GM19035 (cell line): ENCODE data around the gene RELCH.
A peak's percentile ranks its signal among the peaks of the same experiment; 100 is the strongest.

Experiments
- ATAC-seq: cut with Tn5 transposase; IDR thresholded peaks from one replicate; pipeline ENCODE4 v1.9.1; 2021; ENCODE audit not compliant: unreplicated experiment

Gene RELCH

GRCh38 chr18:62186499-62186773 lies 619 bp upstream of the RELCH start:
- ATAC-seq, result peak; percentile 2

- ATAC-seq, result peak; percentile 3
Measured at GRCh38 chr18:62187543-62188510, 772 bp downstream of the RELCH start.

DNA sequence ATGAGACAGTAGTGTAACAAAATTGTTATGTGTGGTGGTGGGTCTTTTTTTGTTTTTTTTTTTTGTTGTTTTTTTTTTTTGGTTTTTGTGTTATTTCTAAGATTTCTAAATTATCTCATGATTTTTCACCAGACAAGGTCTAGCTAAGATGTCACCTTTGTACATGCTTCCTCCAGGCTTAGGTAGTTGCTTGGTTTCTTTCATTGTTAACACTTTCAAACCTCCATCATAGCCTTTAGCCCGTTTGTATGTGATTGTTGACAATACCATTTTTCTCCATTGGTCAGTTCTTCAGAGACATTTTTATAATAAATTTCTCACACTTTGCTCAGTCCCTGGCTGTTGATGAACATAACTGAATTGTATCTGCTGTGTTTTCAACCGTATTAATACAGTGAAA lies 2.2 kb downstream of the RELCH start:
- ATAC-seq, result no peak

- ATAC-seq, result no peak
Measured at GRCh38 chr18:62196079-62196478, 9.0 kb downstream of the RELCH start.

- ATAC-seq, result no peak
Measured at GRCh38 chr18:62196980-62197379, 9.9 kb downstream of the RELCH start.

DNA sequence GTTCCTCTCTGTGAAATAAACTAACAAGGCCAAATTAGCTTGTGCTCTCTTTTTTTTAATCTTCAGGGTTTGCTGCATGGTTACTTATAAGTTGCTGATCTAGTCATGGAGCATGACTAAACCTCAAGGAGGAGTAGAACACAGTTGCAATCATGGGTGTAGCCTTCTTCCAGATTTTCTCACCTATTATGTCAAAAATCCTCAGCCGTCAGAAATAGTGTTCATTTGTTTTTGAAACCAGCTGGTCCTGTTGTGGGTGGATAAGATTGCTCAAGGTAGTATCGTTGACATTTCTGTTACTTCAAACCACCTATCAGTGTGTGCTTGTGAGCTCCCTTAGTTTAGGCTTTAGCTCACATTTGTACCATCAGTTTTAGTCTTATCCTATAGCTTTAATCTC lies 11.2 kb downstream of the RELCH start:
- ATAC-seq, result no peak

DNA sequence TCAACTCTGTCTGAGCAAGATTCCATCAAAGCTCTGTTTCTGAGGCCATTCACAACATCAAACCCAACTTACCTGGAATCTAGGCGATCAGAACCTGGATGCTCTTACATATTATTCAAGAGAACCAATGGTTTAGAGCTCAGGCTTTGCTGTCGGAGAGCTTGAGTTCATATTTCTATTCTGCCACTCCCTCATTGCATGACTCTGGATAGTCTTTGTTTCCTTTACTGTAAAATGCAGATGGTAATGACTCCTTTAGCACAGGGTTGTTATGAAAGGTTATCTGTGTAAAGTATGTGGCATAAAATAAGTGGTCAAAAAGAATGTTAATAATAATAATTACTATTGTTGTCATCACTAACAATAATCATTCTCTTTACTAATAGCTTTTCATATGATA lies 12.6 kb downstream of the RELCH start:
- ATAC-seq, result no peak

GRCh38 chr18:62200121-62200914 lies 13.3 kb downstream of the RELCH start:
- no peak for ATAC-seq

GRCh38 chr18:62201870-62202269 lies 14.8 kb downstream of the RELCH start:
- no peak for ATAC-seq

GRCh38 chr18:62205824-62206223 lies 18.8 kb downstream of the RELCH start:
- ATAC-seq, result no peak

GRCh38 chr18:62206593-62206992 lies 19.5 kb downstream of the RELCH start:
- no peak for ATAC-seq

- no peak for ATAC-seq
Measured at GRCh38 chr18:62209046-62209445, 22.0 kb downstream of the RELCH start.

DNA sequence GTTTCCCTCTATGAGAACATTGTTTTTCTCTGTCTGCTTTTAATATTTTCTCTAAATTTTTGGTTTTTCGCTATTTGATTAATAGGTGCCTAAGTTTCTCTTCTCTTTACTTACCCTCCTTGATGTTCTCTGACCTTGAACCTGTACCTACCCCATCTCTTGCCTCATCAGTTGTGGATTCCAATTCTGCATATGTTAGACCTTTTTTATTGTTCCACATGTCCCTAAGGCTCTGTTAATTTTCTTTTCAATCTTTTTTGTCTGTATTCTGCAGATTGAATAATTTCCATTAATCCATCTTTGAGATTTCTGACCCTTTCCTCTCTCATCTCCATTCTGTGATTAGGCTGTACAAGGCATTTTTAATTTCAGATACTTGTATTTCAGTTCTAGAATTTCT lies 23.1 kb downstream of the RELCH start:
- ATAC-seq, result no peak

- ATAC-seq, result no peak
Measured at GRCh38 chr18:62211325-62211828, 24.3 kb downstream of the RELCH start.

DNA sequence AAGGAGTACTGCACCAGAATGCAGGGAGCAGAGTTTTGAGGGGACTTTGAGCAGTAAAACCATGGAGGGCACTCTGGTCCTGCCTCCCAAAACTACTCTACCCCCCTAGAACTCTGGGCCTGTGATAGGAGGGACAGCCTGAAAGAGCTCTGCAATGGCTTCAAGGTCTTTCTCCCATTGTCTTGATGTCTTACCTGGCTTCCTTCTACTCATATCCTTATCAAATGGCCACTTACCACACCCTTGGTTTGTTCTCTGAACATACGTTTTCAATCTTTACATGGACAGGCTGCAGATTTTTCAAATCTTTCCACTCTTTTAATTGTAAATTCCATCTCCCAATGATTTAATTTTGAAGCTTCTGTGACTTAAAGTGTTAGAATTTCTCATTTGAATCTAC lies 27.7 kb downstream of the RELCH start:
- no peak for ATAC-seq

GRCh38 chr18:62224229-62224628 lies 37.2 kb downstream of the RELCH start:
- ATAC-seq, result no peak

GRCh38 chr18:62226047-62226446 lies 39.0 kb downstream of the RELCH start:
- no peak for ATAC-seq

DNA sequence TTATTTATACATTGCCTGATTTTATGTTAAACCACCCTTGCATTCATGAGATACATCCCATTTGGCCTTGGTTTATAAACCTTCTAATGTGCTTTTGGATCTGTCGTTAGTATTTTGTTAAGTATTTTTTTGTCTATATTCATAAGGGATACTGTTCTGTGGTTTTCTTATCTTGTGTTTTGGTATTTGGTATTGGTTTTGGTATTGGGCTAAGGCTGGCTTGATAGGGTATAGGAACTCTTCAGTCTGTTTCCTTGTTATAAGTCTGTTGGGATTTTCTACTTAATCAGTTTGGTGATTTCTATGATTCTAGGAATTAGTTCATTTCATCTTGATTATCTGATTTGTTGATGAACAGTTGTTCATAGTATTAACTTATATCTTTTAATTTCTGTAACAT lies 49.2 kb downstream of the RELCH start:
- ATAC-seq, result no peak

- no peak for ATAC-seq
Measured at GRCh38 chr18:62239475-62239874, 52.4 kb downstream of the RELCH start.

GRCh38 chr18:62242955-62243354 lies 55.9 kb downstream of the RELCH start:
- no peak for ATAC-seq

GRCh38 chr18:62245177-62245576 lies 58.1 kb downstream of the RELCH start:
- no peak for ATAC-seq

- ATAC-seq, result no peak
Measured at GRCh38 chr18:62245699-62246098, 58.6 kb downstream of the RELCH start.
